IPS-18c (cell line): ENCODE results near the gene CDKN2D.

Experiments
- H3K4me3 ChIP-seq: 2 replicates; pipeline ENCODE4 v1.7.0; 2013; ENCODE audit warnings: low read depth, mild to moderate bottlenecking, low read length, moderate library complexity; ENCODE audit not compliant: insufficient read depth
- H3K9me3 ChIP-seq: one replicate; pipeline ENCODE4 v1.6.1; 2013; ENCODE audit warnings: mild to moderate bottlenecking, low read length, moderate library complexity; ENCODE audit not compliant: control insufficient read depth, insufficient read depth

Gene CDKN2D

DNA sequence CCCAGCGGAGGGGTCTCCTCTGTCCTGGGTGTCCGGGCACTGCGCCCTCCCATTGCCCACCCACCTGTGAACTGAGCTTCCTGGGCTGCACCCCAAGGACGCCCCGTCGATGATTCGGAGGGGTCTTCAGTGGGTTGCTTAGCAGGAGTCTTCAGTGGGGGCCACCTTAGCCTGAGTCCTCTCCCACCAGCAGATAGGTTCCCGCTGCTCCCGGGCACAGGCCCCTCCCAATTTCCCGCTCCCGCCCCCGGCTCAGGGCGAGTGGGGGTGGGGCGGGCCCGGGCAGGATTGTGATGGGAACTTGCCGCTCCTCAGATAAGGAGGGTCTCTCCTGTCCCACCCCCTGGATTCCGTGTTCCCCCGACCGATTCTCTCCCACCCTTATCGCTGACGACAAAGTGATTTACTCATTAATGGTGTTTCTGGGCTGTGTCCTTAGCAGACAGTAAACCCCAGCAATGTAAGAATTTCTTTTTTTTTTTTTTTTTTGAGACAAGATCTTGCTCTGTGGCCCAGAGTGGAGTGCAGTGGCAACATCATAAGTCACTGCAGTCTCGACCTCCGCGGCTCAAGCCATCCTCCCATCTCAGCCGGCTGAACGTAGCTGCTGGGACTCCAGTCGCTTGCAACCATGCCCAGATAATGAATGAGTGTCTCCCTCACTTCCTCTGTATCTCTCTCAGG, 50.9 kb downstream of the CDKN2D start:
- Histone ChIP-seq H3K9me3 (no peaks in the 10 kb centered on the region), H3K4me3 (peak overlapping the region; percentile 60)

DNA sequence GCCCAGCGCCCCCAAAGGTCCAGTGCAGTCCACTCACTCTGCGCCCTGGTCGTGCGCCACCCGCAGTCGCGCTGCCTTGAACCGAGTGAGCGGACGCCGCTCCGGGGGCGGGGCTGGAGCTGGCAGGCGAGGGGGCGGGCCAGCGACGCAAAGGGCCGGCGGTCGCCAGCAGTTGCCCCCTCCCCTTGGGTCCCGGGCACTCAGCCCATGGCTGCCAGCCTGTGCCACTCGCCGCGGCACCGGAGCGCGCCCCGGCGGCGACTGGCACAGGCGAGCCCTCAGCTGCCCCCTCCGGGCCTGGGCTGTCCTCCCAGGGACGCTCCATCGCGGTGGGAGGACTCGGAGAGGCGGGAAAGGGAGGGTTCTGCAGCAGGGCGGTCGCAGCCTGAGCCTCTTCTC, 51.4 kb downstream of the CDKN2D start, which contains the start of gene S1PR5:
S1PR5 (minus strand) TSS at position 87 of the 399 bp plus-strand sequence. CDS start 2,436 bp downstream, outside the sequence.
- peak within 1 kb of the TSS; percentile 60 for H3K4me3 ChIP-seq
- H3K9me3 ChIP-seq = no peaks in the 10 kb centered on the region

DNA sequence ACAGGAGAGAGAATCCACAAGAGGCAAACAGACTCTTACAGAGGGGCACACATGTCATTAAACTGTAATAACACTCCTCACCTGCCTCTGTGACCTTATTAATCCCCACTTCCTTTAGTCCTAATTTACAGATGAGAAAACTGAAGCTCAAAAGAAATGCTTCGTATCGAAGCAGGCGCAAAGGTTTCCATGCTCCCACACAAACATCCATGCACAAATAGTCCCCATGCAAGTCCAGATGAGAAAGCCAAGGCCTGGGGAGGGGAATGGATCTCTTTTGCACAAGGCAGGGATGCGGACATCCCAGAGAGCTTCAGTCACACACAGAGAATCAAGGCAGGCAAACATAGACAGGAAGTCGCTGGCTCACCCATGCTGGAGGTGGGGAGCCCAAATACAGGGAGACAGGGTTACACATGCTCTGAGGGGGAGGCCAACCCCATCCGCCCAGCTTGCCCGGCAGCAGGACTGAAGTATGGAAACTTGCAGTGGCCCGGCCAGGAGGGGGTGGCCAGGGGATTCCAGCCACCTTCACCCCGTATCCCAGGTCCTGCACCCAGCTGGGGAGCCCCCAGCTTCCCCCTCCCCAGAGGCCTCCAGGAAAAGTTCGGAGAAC, 52.0 kb downstream of the CDKN2D start:
- Histone ChIP-seq H3K9me3 (no peaks in the 10 kb centered on the region), H3K4me3 (peak overlapping the region; percentile 60)
